ENCODE measurements around the gene PPM1A.

The PPM1A gene

GRCh38 chr14:60210703-60211102 lies 38.3 kb upstream of the PPM1A start:
- H3K4me3 ChIP-seq (ENCODE audit: low read depth, low read length) = no peak overlapping the region
- DNase-seq (ENCODE audit: low read depth) = no peak
- no peak for TF ChIP-seq CTCF (IDR thresholded peaks at IDR 0.05; ENCODE audit: insufficient read depth, low read depth, low read length, missing control alignments)

- no peak overlapping the region for H3K4me3 ChIP-seq (ENCODE audit: low read depth, low read length)
- no peak for DNase-seq (ENCODE audit: low read depth)
- TF ChIP-seq CTCF (IDR thresholded peaks at IDR 0.05; ENCODE audit: insufficient read depth, low read depth, low read length, missing control alignments) = no peak
Observed at GRCh38 chr14:60211153-60211552, 37.9 kb upstream of the PPM1A start.

- H3K4me3 ChIP-seq (ENCODE audit: low read depth, low read length) = peak overlapping the region; percentile 30
- no peak for TF ChIP-seq CTCF (IDR thresholded peaks at IDR 0.05; ENCODE audit: insufficient read depth, low read depth, low read length, missing control alignments)
- DNase-seq (ENCODE audit: low read depth) = peak; percentile 99
Observed at GRCh38 chr14:60212503-60213371, 36.3 kb upstream of the PPM1A start.

- no peak for DNase-seq (ENCODE audit: low read depth)
- peak overlapping the region; percentile 31 for H3K4me3 ChIP-seq (ENCODE audit: low read depth, low read length)
Observed at GRCh38 chr14:60214003-60214402, 35.0 kb upstream of the PPM1A start.

GRCh38 chr14:60214415-60215126 lies 34.5 kb upstream of the PPM1A start:
- no peak for DNase-seq (ENCODE audit: low read depth)
- TF ChIP-seq CTCF (IDR thresholded peaks at IDR 0.05; ENCODE audit: insufficient read depth, low read depth, low read length, missing control alignments) = no peak
- peak overlapping the region; percentile 31 for H3K4me3 ChIP-seq (ENCODE audit: low read depth, low read length)

More at GRCh38 chr14:60214003-60214402, 35.0 kb upstream of the PPM1A start:
- no peak for TF ChIP-seq CTCF (IDR thresholded peaks at IDR 0.05; ENCODE audit: insufficient read depth, low read depth, low read length, missing control alignments)

GRCh38 chr14:60215127-60215444 lies 33.9 kb upstream of the PPM1A start:
- TF ChIP-seq CTCF (IDR thresholded peaks at IDR 0.05; ENCODE audit: insufficient read depth, low read depth, low read length, missing control alignments) = no peak

More at GRCh38 chr14:60215127-60215444, 33.9 kb upstream of the PPM1A start:
- DNase-seq (ENCODE audit: low read depth) = no peak
- H3K4me3 ChIP-seq (ENCODE audit: low read depth, low read length) = peak overlapping the region; percentile 31
